ENCODE measurements around the gene ASB3.

DNA sequence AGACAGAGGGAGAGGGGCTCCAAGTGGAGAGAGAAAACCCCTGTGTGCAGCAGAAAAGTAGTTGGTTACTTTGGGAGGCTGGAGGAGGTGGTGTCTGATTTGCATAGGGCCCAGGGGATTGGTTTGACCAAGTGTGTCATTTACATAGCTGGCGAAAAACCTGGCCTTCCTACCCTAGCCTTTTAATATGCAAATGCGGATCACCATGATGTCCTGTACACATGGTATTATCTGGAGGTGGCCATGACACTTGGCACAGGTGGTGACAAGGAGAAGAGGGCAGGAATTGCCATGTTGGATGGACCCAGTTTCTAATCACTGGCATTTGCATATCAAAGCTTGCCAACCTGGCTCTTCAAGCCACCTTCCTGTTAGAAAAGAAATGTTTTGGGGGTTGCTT, 140.0 kb downstream of the ASB3 start:
- TF ChIP-seq, protein P1, sequence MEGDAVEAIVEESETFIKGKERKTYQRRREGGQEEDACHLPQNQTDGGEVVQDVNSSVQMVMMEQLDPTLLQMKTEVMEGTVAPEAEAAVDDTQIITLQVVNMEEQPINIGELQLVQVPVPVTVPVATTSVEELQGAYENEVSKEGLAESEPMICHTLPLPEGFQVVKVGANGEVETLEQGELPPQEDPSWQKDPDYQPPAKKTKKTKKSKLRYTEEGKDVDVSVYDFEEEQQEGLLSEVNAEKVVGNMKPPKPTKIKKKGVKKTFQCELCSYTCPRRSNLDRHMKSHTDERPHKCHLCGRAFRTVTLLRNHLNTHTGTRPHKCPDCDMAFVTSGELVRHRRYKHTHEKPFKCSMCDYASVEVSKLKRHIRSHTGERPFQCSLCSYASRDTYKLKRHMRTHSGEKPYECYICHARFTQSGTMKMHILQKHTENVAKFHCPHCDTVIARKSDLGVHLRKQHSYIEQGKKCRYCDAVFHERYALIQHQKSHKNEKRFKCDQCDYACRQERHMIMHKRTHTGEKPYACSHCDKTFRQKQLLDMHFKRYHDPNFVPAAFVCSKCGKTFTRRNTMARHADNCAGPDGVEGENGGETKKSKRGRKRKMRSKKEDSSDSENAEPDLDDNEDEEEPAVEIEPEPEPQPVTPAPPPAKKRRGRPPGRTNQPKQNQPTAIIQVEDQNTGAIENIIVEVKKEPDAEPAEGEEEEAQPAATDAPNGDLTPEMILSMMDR (conservative IDR thresholded peaks at IDR 0.05; ENCODE audit: low read length), result no peak
- TF ChIP-seq EZH2phosphoT487 (IDR thresholded peaks at IDR 0.05; ENCODE audit: borderline replicate concordance, low read depth, low read length), result no peak

Data from OCI-LY7 (cell line).